Mesenchymal stem cell (in vitro differentiated cells and primary cell): ENCODE measurements around the gene SIGLEC15.

Source experiments
- DNase-seq: peaks from one replicate; pipeline ENCODE4 v3.0.0-alpha.2; 2013
- H2AFZ ChIP-seq: one replicate; pipeline ENCODE4 v1.6.1; 2013; ENCODE audit warnings: low read depth, mild to moderate bottlenecking, control low read depth, inconsistent platforms, low read length, moderate library complexity
- H2AK5ac ChIP-seq: 2 replicates; pipeline ENCODE4 v1.6.1; 2013; ENCODE audit warnings: low read length, moderate library complexity, mild to moderate bottlenecking, inconsistent platforms; ENCODE audit not compliant: severe bottlenecking
- H2BK120ac ChIP-seq: one replicate; pipeline ENCODE4 v1.6.1; 2013; ENCODE audit warnings: low read depth, mild to moderate bottlenecking, inconsistent platforms, low read length, moderate library complexity
- H2BK12ac ChIP-seq, 2 experiments: one replicate each; pipeline ENCODE4 v1.6.1; 2013; ENCODE audit warnings: inconsistent platforms in 2 of 2, low read length in 2 of 2, mild to moderate bottlenecking in 2 of 2, moderate library complexity in 2 of 2, control low read depth in 1 of 2
- H2BK15ac ChIP-seq: one replicate; pipeline ENCODE4 v1.6.1; 2013; ENCODE audit warnings: mild to moderate bottlenecking, low read depth, inconsistent platforms; ENCODE audit not compliant: poor library complexity, severe bottlenecking
- H2BK5ac ChIP-seq: 2 replicates; pipeline ENCODE4 v1.6.1; 2013; ENCODE audit warnings: low read depth, mild to moderate bottlenecking, low read length, control low read depth, inconsistent platforms; ENCODE audit not compliant: poor library complexity, severe bottlenecking
- H3K14ac ChIP-seq, 2 experiments: one replicate each; pipeline ENCODE4 v1.6.1; 2013; ENCODE audit warnings: inconsistent platforms in 2 of 2, low read length in 2 of 2, control low read depth in 1 of 2, mild to moderate bottlenecking in 1 of 2, moderate library complexity in 1 of 2
- H3K18ac ChIP-seq, 2 experiments: one replicate each; pipeline ENCODE4 v1.6.1; 2013; ENCODE audit warnings: inconsistent platforms in 2 of 2, low read length in 2 of 2, control low read depth in 1 of 2, low read depth in 1 of 2, mild to moderate bottlenecking in 1 of 2
- H3K23ac ChIP-seq, 2 experiments: one replicate each; pipeline ENCODE4 v1.6.1; 2013; ENCODE audit warnings: inconsistent platforms in 2 of 2, low read length in 2 of 2, mild to moderate bottlenecking in 2 of 2, moderate library complexity in 2 of 2, control low read depth in 1 of 2
- H3K27ac ChIP-seq: 2 replicates; pipeline ENCODE4 v1.5.1; 2013; ENCODE audit warnings: mild to moderate bottlenecking, moderate library complexity, low read length, control low read depth, inconsistent platforms; ENCODE audit not compliant: poor library complexity, severe bottlenecking
- H3K27me3 ChIP-seq, 2 experiments: 2 replicates each; pipeline versions ENCODE4 v1.6.1 to v1.7.0; 2013; ENCODE audit warnings: low read length in 2 of 2, mild to moderate bottlenecking in 2 of 2, moderate library complexity in 2 of 2, control low read depth in 1 of 2, inconsistent platforms in 1 of 2; ENCODE audit not compliant: control insufficient read depth in 1 of 2, insufficient read depth in 1 of 2
- H3K36me3 ChIP-seq, 2 experiments: 2 replicates each; pipeline versions ENCODE4 v1.6.1 to v1.7.0; 2013; ENCODE audit warnings: low read length in 2 of 2, control low read depth in 1 of 2, inconsistent platforms in 1 of 2, low read depth in 1 of 2, mild to moderate bottlenecking in 1 of 2; ENCODE audit not compliant: insufficient read depth in 2 of 2, control insufficient read depth in 1 of 2
- H3K4ac ChIP-seq, 2 experiments: one replicate each; pipeline ENCODE4 v1.6.1; 2013; ENCODE audit warnings: inconsistent platforms in 2 of 2, low read length in 2 of 2, mild to moderate bottlenecking in 2 of 2, moderate library complexity in 2 of 2, control low read depth in 1 of 2, low read depth in 1 of 2
- H3K4me1 ChIP-seq: 2 replicates; pipeline ENCODE4 v1.6.1; 2013; ENCODE audit warnings: low read depth, low read length, control low read depth; ENCODE audit not compliant: control insufficient read depth, insufficient read depth
- H3K4me2 ChIP-seq: 2 replicates; pipeline ENCODE4 v1.6.1; 2013; ENCODE audit warnings: low read length, mild to moderate bottlenecking, inconsistent platforms; ENCODE audit not compliant: poor library complexity, severe bottlenecking
- H3K4me3 ChIP-seq, 2 experiments: 2 replicates each; pipeline versions ENCODE4 v1.5.1 to v1.7.0; 2013; ENCODE audit warnings: low read length in 2 of 2, mild to moderate bottlenecking in 2 of 2, control low read depth in 1 of 2, low read depth in 1 of 2; ENCODE audit not compliant: insufficient read depth in 1 of 2
- H3K79me1 ChIP-seq: replicated peaks from 2 replicates; pipeline ENCODE4 v1.6.1; 2013; ENCODE audit warnings: mild to moderate bottlenecking, control low read depth, low read length, inconsistent platforms; ENCODE audit not compliant: poor library complexity, severe bottlenecking
- H3K9ac ChIP-seq: 2 replicates; pipeline ENCODE4 v1.7.0; 2013; ENCODE audit warnings: mild to moderate bottlenecking, low read length, moderate library complexity
- H3K9me3 ChIP-seq: 2 replicates; pipeline ENCODE4 v1.7.0; 2013; ENCODE audit warnings: mild to moderate bottlenecking, low read length; ENCODE audit not compliant: control insufficient read depth
- H4K8ac ChIP-seq: one replicate; pipeline ENCODE4 v1.6.1; 2013; ENCODE audit warnings: inconsistent platforms, mild to moderate bottlenecking, low read length, moderate library complexity
- H4K91ac ChIP-seq: one replicate; pipeline ENCODE4 v1.6.1; 2013; ENCODE audit warnings: mild to moderate bottlenecking, low read length, inconsistent platforms
- WGBS: methylation state at CpG from one replicate; pipeline ENCODE4 v1.1.7; 2013; ENCODE audit warnings: mixed read lengths; 5-methylcytosine and 5-hydroxymethylcytosine counted together

SIGLEC15 gene

DNA sequence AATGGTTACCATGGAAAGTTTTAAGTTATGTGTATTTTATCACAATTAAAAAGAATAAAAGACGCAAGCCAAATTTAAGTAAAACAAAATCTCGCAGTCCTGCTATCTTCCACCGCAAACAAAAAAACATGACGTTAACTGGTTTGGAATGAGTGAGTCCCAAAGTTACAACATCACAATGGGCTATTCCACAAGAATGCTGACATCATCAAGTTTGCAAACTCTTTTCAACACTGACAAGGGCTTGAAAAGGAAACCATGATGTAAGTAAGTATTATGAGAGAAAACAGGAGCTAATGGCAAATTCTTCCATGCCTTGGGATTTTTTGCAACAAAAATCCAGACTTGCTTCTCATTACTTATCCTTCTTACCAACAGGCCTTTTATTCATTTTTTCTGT, 31.1 kb downstream of the SIGLEC15 start:
- H4K8ac ChIP-seq = no peak overlapping the region
- H3K4ac ChIP-seq = no peak overlapping the region
- no peak overlapping the region for H2AFZ ChIP-seq
- H4K91ac ChIP-seq = no peak overlapping the region
- no peak overlapping the region for H2BK5ac ChIP-seq
- no peak overlapping the region for H3K14ac ChIP-seq
- no peak overlapping the region for H2AK5ac ChIP-seq
- H3K4me1 ChIP-seq = peaks cover 4% of the 10 kb centered on the region
- H3K9ac ChIP-seq = no peak overlapping the region
- peak; percentile 93 for DNase-seq
- no peak overlapping the region for H3K27ac ChIP-seq
- H3K4me2 ChIP-seq = no peak overlapping the region
- no peaks in the 10 kb centered on the region for H3K27me3 ChIP-seq
- H2BK120ac ChIP-seq = no peak overlapping the region
- H3K4me3 ChIP-seq = no peak overlapping the region
- no peak overlapping the region for H2BK12ac ChIP-seq
- H3K79me1 ChIP-seq = peaks cover 9% of the 10 kb centered on the region
- peaks cover 47 to 96% of the 10 kb centered on the region in 2 experiments for H3K36me3 ChIP-seq
- no peaks in the 10 kb centered on the region for H3K9me3 ChIP-seq
- H3K23ac ChIP-seq = no peak overlapping the region
- 90% methylated on average over 4 of the region's 4 CpGs for WGBS
- H3K18ac ChIP-seq = no peak overlapping the region
- no peak overlapping the region for H2BK15ac ChIP-seq

DNA sequence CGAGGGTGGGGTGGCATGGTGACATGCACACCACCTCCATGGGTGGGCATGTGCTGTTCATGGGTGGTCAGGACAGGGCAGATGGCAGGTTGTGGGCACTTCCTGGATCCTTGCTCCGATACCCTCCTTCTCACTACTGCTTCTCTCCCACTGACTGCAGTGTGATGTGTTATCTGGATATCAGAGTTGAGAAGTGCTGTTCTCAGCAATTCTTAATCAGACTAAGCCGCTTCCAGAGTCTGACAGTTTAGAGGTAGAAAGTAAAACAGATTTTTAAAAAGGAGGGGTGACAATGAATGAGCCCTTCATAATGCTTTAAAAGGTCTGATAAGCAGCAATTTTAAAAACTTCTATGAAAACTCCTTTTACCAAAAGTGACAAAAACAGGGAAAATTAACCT, 33.9 kb downstream of the SIGLEC15 start:
- H3K9me3 ChIP-seq = no peaks in the 10 kb centered on the region
- no peak overlapping the region for H3K18ac ChIP-seq
- no peak for DNase-seq
- H3K14ac ChIP-seq = no peak overlapping the region
- H2AK5ac ChIP-seq = no peak overlapping the region
- no peaks in the 10 kb centered on the region for H3K4me1 ChIP-seq
- H2BK120ac ChIP-seq = no peak overlapping the region
- no peak overlapping the region for H3K27ac ChIP-seq
- H3K23ac ChIP-seq = no peak overlapping the region
- WGBS = 92% methylated on average over 2 of the region's 3 CpGs
- H2BK15ac ChIP-seq = no peak overlapping the region
- H2AFZ ChIP-seq = no peak overlapping the region
- H3K27me3 ChIP-seq = no peaks in the 10 kb centered on the region
- H2BK12ac ChIP-seq = no peak overlapping the region
- H3K36me3 ChIP-seq = peaks cover 41 to 97% of the 10 kb centered on the region in 2 experiments
- H3K4ac ChIP-seq = no peak overlapping the region
- peaks cover 7% of the 10 kb centered on the region for H3K79me1 ChIP-seq
- no peak overlapping the region for H2BK5ac ChIP-seq
- H4K91ac ChIP-seq = no peak overlapping the region
- no peak overlapping the region for H3K9ac ChIP-seq
- H4K8ac ChIP-seq = no peak overlapping the region
- no peak overlapping the region for H3K4me2 ChIP-seq
- H3K4me3 ChIP-seq = no peak overlapping the region

DNA sequence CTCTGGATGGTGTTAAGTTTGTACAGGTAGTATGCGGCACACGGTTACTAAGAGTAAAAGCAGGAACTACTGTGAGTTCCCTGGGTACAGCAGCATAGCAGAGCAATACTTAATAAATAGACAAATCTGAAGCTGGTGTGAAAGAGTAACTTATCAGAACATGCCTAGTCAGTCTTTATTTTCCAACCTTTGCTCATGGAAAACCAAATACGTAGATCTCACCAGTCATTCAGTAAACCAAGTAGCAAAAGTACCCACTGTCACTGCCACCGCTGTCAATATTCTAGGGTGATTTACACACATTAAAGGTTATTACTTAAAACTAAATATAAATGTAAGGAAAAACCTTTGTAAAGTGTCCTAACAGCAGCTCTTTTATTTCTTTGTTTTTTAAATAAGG, 35.0 kb downstream of the SIGLEC15 start:
- H2AK5ac ChIP-seq = no peak overlapping the region
- no peak overlapping the region for H2BK12ac ChIP-seq
- no peak overlapping the region for H3K4me2 ChIP-seq
- H4K8ac ChIP-seq = no peak overlapping the region
- H3K23ac ChIP-seq = no peak overlapping the region
- no peak overlapping the region for H4K91ac ChIP-seq
- no peak overlapping the region for H3K14ac ChIP-seq
- H3K18ac ChIP-seq = no peak overlapping the region
- H3K4me3 ChIP-seq = no peak overlapping the region
- WGBS = 100% methylated on average over 3 of the region's 4 CpGs
- H2BK15ac ChIP-seq = no peak overlapping the region
- H3K4me1 ChIP-seq = no peaks in the 10 kb centered on the region
- no peak overlapping the region for H2AFZ ChIP-seq
- H3K36me3 ChIP-seq = peaks cover 37 to 97% of the 10 kb centered on the region in 2 experiments
- no peaks in the 10 kb centered on the region for H3K9me3 ChIP-seq
- H3K27me3 ChIP-seq = no peaks in the 10 kb centered on the region
- H2BK5ac ChIP-seq = no peak overlapping the region
- no peak overlapping the region for H2BK120ac ChIP-seq
- DNase-seq = no peak
- peaks cover 2% of the 10 kb centered on the region for H3K79me1 ChIP-seq
- H3K4ac ChIP-seq = no peak overlapping the region
- no peak overlapping the region for H3K9ac ChIP-seq
- no peak overlapping the region for H3K27ac ChIP-seq

DNA sequence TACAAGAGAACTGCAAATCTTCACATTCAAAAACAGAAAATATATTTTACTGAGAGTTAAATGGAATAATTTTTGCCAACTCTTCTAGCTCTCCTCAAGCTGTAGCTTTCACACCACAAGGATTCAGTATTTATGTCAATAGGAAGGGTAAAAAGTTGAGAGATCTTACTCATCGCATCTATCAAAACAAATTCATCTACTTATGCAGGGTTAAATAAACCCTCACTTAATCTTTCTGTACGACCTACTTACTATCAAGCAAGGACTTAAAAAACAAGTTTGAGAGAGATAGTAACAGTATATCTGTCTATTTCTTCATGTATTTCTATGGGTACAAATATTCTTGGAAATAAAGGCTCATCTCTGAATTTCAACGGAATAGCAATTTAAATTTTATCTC, 35.5 kb downstream of the SIGLEC15 start:
- WGBS = 86% methylated on average over 1 of the region's 3 CpGs
- no peak overlapping the region for H2BK120ac ChIP-seq
- no peaks in the 10 kb centered on the region for H3K27me3 ChIP-seq
- no peak overlapping the region for H3K9ac ChIP-seq
- H3K9me3 ChIP-seq = no peaks in the 10 kb centered on the region
- H3K14ac ChIP-seq = no peak overlapping the region
- H2BK15ac ChIP-seq = no peak overlapping the region
- H4K91ac ChIP-seq = no peak overlapping the region
- H2AFZ ChIP-seq = no peak overlapping the region
- peaks cover 36 to 97% of the 10 kb centered on the region in 2 experiments for H3K36me3 ChIP-seq
- no peak overlapping the region for H3K4me2 ChIP-seq
- no peak overlapping the region for H4K8ac ChIP-seq
- H3K79me1 ChIP-seq = peaks cover 2% of the 10 kb centered on the region
- H3K4me3 ChIP-seq = no peak overlapping the region
- H3K18ac ChIP-seq = no peak overlapping the region
- H3K23ac ChIP-seq = no peak overlapping the region
- H3K4me1 ChIP-seq = no peaks in the 10 kb centered on the region
- DNase-seq = no peak
- H3K27ac ChIP-seq = no peak overlapping the region
- no peak overlapping the region for H3K4ac ChIP-seq
- no peak overlapping the region for H2AK5ac ChIP-seq
- no peak overlapping the region for H2BK12ac ChIP-seq
- H2BK5ac ChIP-seq = no peak overlapping the region
